Fibroblast of skin of abdomen (primary cell): ENCODE measurements around the gene STARD3.

Source experiments
- DNase-seq: peaks from one replicate; pipeline ENCODE4 v3.0.0-alpha.2; 2013

Gene STARD3

GRCh38 chr17:39604911-39605491 is 31.9 kb upstream of the STARD3 start:
- no peak for DNase-seq

- DNase-seq: no peak
These were observed 31.2 kb upstream of the STARD3 start for GRCh38 chr17:39605492-39606433.

GRCh38 chr17:39606434-39607056 is 30.4 kb upstream of the STARD3 start:
- no peak for DNase-seq

- no peak for DNase-seq
These were observed 29.7 kb upstream of the STARD3 start for GRCh38 chr17:39607057-39607850.

- DNase-seq: no peak
These were observed 29.2 kb upstream of the STARD3 start, which contains the start of gene NEUROD2 for GRCh38 chr17:39607851-39608130. NEUROD2 (minus strand) TSS chr17:39607920; CDS start chr17:39606599, 1,321 bp downstream.

- DNase-seq: no peak
These were observed 28.6 kb upstream of the STARD3 start for GRCh38 chr17:39608142-39608981.

GRCh38 chr17:39609416-39610025 is 27.4 kb upstream of the STARD3 start:
- DNase-seq: no peak

- no peak for DNase-seq
These were observed 25.4 kb upstream of the STARD3 start for GRCh38 chr17:39611401-39612112.

- DNase-seq: no peak
These were observed 24.6 kb upstream of the STARD3 start for GRCh38 chr17:39612291-39612894.

GRCh38 chr17:39612935-39613464 is 23.9 kb upstream of the STARD3 start:
- DNase-seq: no peak

- DNase-seq: no peak
These were observed 22.3 kb upstream of the STARD3 start for GRCh38 chr17:39614545-39615157.

GRCh38 chr17:39615434-39615833 is 21.5 kb upstream of the STARD3 start:
- no peak for DNase-seq

- no peak for DNase-seq
These were observed 19.9 kb upstream of the STARD3 start for GRCh38 chr17:39617100-39617445.

GRCh38 chr17:39617446-39618245 is 19.3 kb upstream of the STARD3 start:
- DNase-seq: peak; percentile 48

GRCh38 chr17:39618246-39618913 is 18.6 kb upstream of the STARD3 start:
- DNase-seq: no peak

- DNase-seq: no peak
These were observed 17.8 kb upstream of the STARD3 start for GRCh38 chr17:39618956-39619785.

- no peak for DNase-seq
These were observed 17.2 kb upstream of the STARD3 start for GRCh38 chr17:39619786-39620101.
